ENCODE data around the gene CASKIN1. TPM values are rescaled to one million over a fixed set of nuclear protein-coding genes. Genes with fewer than 3 reads are reported as not detected.

The CASKIN1 gene
- total and polyA plus RNA-seq, 10 donors, result 0.24 to 0.32 (median 0.30) TPM; not detected in 7

DNA sequence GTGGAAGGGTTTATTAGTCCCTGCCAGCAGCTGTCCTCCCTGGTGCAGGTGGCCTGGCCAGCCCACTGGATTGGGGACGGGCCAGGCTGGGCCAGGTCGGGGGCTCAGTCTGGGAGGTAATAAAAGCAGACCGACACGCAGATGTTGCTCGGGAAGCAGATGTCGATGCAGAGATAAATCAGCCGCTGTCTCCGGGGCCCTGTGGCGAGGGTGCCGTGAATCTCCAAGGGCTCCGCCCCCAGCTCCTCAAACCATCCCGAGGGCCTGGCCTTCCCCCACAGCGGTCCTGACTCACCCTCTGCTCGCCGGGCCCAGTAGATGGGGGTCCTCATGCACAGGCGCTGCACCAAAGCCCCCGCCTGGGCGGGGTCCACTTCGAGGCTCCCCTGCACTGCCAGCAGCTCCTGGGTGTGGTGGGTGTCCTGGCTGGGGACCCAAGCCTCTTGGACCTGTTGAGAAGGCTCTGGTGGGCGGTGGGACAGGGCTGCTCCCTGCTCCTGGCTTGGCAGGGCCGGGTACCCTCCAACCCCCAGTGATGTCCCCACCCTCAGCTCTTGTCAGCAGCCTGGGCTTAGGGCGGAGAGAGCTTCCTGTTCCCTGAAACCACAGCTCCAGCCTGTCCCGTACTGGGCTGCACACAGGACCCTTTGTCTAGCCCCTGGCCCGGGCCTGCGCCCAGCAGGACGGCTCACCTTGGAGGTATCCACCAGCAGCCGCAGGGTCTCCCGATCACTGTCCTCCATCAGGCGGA is 13.0 kb upstream of the CASKIN1 start:
- Histone ChIP-seq H3K4me1 (peaks cover 32 to 75% (median 54%) of the 10 kb centered on the region in 6 donors), H3K36me3 (peaks cover 0 to 54% (median 33%) of the 10 kb centered on the region in 6 donors), H3K27ac (no peak overlapping the region), H3K4me3 (no peak overlapping the region), H3K9me3 (no peaks in the 10 kb centered on the region), H3K27me3 (replicated peaks in 1 of 7) (no peaks in the 10 kb centered on the region)
- intact Hi-C loops (cut with DNase I; ENCODE audit: low total_unique reads), result no loop called here
- 88 to 95% (median 89%) methylated on average over 21 to 29 of the region's 29 CpGs for WGBS, 5 donors
- DNase-seq, result no peak
- TF ChIP-seq, protein P1, sequence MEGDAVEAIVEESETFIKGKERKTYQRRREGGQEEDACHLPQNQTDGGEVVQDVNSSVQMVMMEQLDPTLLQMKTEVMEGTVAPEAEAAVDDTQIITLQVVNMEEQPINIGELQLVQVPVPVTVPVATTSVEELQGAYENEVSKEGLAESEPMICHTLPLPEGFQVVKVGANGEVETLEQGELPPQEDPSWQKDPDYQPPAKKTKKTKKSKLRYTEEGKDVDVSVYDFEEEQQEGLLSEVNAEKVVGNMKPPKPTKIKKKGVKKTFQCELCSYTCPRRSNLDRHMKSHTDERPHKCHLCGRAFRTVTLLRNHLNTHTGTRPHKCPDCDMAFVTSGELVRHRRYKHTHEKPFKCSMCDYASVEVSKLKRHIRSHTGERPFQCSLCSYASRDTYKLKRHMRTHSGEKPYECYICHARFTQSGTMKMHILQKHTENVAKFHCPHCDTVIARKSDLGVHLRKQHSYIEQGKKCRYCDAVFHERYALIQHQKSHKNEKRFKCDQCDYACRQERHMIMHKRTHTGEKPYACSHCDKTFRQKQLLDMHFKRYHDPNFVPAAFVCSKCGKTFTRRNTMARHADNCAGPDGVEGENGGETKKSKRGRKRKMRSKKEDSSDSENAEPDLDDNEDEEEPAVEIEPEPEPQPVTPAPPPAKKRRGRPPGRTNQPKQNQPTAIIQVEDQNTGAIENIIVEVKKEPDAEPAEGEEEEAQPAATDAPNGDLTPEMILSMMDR (IDR thresholded peaks at IDR 0.05 in 8 of 11, conservative IDR thresholded peaks at IDR 0.05 in 3 of 11), result no peak
- peak in 1 of 3 donors; percentile 32 for TF ChIP-seq POLR2AphosphoS5 (IDR thresholded peaks at IDR 0.05)

- 95 to 97% (median 96%) methylated on average over 5 to 9 of the region's 9 CpGs for WGBS, 5 donors
- Histone ChIP-seq H3K27me3 (replicated peaks in 1 of 7) (no peaks in the 10 kb centered on the region), H3K9me3 (no peaks in the 10 kb centered on the region), H3K4me1 (peaks cover 28 to 72% (median 51%) of the 10 kb centered on the region in 6 donors), H3K4me3 (no peak overlapping the region), H3K27ac (no peak overlapping the region), H3K36me3 (peaks cover 0 to 54% (median 33%) of the 10 kb centered on the region in 6 donors)
- DNase-seq, result no peak
- intact Hi-C loops (cut with DNase I; ENCODE audit: low total_unique reads), result no loop called here
- TF ChIP-seq POLR2A (IDR thresholded peaks at IDR 0.05) (no peak), POLR2AphosphoS5 (IDR thresholded peaks at IDR 0.05) (peak in 1 of 3 donors; percentile 2)
- TF ChIP-seq, protein P1 (IDR thresholded peaks at IDR 0.05 in 8 of 11, conservative IDR thresholded peaks at IDR 0.05 in 3 of 11), result no peak
Observed at GRCh38 chr16:2208772-2209171, 12.4 kb upstream of the CASKIN1 start.

- intact Hi-C loops (cut with DNase I; ENCODE audit: low total_unique reads), result no loop called here
- H3K36me3 ChIP-seq, result peaks cover 0 to 54% (median 33%) of the 10 kb centered on the region in 6 donors
- no peak for TF ChIP-seq POLR2A (IDR thresholded peaks at IDR 0.05)
- TF ChIP-seq, protein P1 (IDR thresholded peaks at IDR 0.05 in 8 of 11, conservative IDR thresholded peaks at IDR 0.05 in 3 of 11), result no peak
- TF ChIP-seq POLR2AphosphoS5 (IDR thresholded peaks at IDR 0.05), result peak in 1 of 3 donors; percentile 12
- WGBS, 5 donors, result 87 to 97% (median 89%) methylated on average over 11 to 23 of the region's 23 CpGs
- no peak overlapping the region for H3K4me3 ChIP-seq
- peaks cover 23 to 68% (median 46%) of the 10 kb centered on the region in 6 donors for H3K4me1 ChIP-seq
- DNase-seq, result no peak
- no peaks in the 10 kb centered on the region for H3K9me3 ChIP-seq
- no peaks in the 10 kb centered on the region for H3K27me3 ChIP-seq (replicated peaks in 1 of 7)
- H3K27ac ChIP-seq, result no peak overlapping the region
Observed at GRCh38 chr16:2208308-2208707, 11.9 kb upstream of the CASKIN1 start.

DNA sequence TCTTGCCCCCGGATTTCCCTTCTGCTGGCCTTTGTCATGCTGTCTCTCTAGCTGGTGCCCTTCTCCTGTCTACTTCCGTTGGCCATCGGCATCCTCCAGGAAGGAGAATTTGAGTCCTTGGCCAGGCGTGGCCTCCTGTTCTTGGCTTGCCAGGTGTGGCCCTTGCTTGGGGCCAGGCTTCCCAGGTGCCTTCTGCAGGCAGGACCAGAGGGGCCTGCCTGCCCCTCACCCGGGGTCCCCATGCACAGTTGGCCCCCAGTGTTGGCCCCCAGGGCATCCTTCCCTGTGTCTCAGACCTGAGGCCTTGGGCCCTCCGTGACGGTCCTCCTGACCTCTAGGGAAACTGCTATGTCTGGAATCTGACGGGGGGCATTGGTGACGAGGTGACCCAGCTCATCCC is 11.5 kb upstream of the CASKIN1 start:
- Histone ChIP-seq H3K9me3 (no peaks in the 10 kb centered on the region), H3K27me3 (replicated peaks in 1 of 7) (no peaks in the 10 kb centered on the region), H3K4me1 (peaks cover 19 to 63% (median 42%) of the 10 kb centered on the region in 6 donors), H3K4me3 (no peak overlapping the region), H3K27ac (no peak overlapping the region), H3K36me3 (peaks cover 0 to 54% (median 33%) of the 10 kb centered on the region in 6 donors)
- 83 to 91% (median 86%) methylated on average over 9 of the region's 9 CpGs for WGBS, 5 donors
- DNase-seq, result no peak
- TF ChIP-seq POLR2A (IDR thresholded peaks at IDR 0.05) (no peak), POLR2AphosphoS5 (IDR thresholded peaks at IDR 0.05) (no peak)
- TF ChIP-seq, protein P1 (IDR thresholded peaks at IDR 0.05 in 8 of 11, conservative IDR thresholded peaks at IDR 0.05 in 3 of 11), result no peak
- intact Hi-C loops (cut with DNase I; ENCODE audit: low total_unique reads), result no loop called here

All from spleen (tissue), 11 donors.